ENCODE data around the gene CAMK1G.

The CAMK1G gene

GRCh38 chr1:209600541-209600940, 17.0 kb downstream of the CAMK1G start:
- DNase-seq (ENCODE audit: low read depth) = peak; percentile 28

GRCh38 chr1:209601809-209602657, 18.5 kb downstream of the CAMK1G start:
- DNase-seq (ENCODE audit: low read depth) = peak; percentile 56

GRCh38 chr1:209603877-209604276, 20.4 kb downstream of the CAMK1G start:
- no peak for DNase-seq (ENCODE audit: low read depth)

GRCh38 chr1:209607102-209607794, 23.7 kb downstream of the CAMK1G start:
- peak; percentile 38 for DNase-seq (ENCODE audit: low read depth)

- no peak for DNase-seq (ENCODE audit: low read depth)
These were observed 24.3 kb downstream of the CAMK1G start for GRCh38 chr1:209607795-209608178.

GRCh38 chr1:209609041-209609790, 25.7 kb downstream of the CAMK1G start:
- no peak for DNase-seq (ENCODE audit: low read depth)

- no peak for DNase-seq (ENCODE audit: low read depth)
These were observed 26.5 kb downstream of the CAMK1G start for GRCh38 chr1:209609791-209610630.

- no peak for DNase-seq (ENCODE audit: low read depth)
These were observed 27.1 kb downstream of the CAMK1G start for GRCh38 chr1:209610631-209610905.

- DNase-seq (ENCODE audit: low read depth) = no peak
These were observed 28.5 kb downstream of the CAMK1G start for GRCh38 chr1:209611771-209612570.

- no peak for DNase-seq (ENCODE audit: low read depth)
These were observed 29.3 kb downstream of the CAMK1G start for GRCh38 chr1:209612646-209613399.

- no peak for DNase-seq (ENCODE audit: low read depth)
These were observed 30.1 kb downstream of the CAMK1G start for GRCh38 chr1:209613400-209614150.

GRCh38 chr1:209614151-209614420, 30.6 kb downstream of the CAMK1G start:
- no peak for DNase-seq (ENCODE audit: low read depth)

GRCh38 chr1:209614906-209615305, 31.4 kb downstream of the CAMK1G start:
- no peak for DNase-seq (ENCODE audit: low read depth)

GRCh38 chr1:209616366-209617046, 33.0 kb downstream of the CAMK1G start:
- no peak for DNase-seq (ENCODE audit: low read depth)

GRCh38 chr1:209617047-209617673, 33.6 kb downstream of the CAMK1G start:
- no peak for DNase-seq (ENCODE audit: low read depth)

GRCh38 chr1:209617755-209618154, 34.2 kb downstream of the CAMK1G start:
- DNase-seq (ENCODE audit: low read depth) = no peak

- no peak for DNase-seq (ENCODE audit: low read depth)
These were observed 34.8 kb downstream of the CAMK1G start for GRCh38 chr1:209618291-209618690.

GRCh38 chr1:209618756-209619420, 35.4 kb downstream of the CAMK1G start:
- DNase-seq (ENCODE audit: low read depth) = no peak
